K562 (cell line): ENCODE data around the gene MET.

Experiments
- ARID2 ChIP-seq: fragments of 450-650 bp; IDR thresholded peaks from 2 replicates; pipeline ENCODE4 v1.6.1; 2017; ENCODE audit warnings: antibody characterized with exemption, mild to moderate bottlenecking
- EHMT2 ChIP-seq: fragments of 450-650 bp; IDR thresholded peaks from 2 replicates; pipeline ENCODE4 v1.6.1; 2018; ENCODE audit warnings: antibody characterized with exemption
- ETS2 ChIP-seq: IDR thresholded peaks from 2 replicates; pipeline ENCODE4 v1.6.1; 2016; ENCODE audit warnings: borderline replicate concordance, missing genetic modification characterization, mild to moderate bottlenecking, moderate library complexity, missing compliant biosample characterization; ENCODE audit not compliant: poor library complexity, severe bottlenecking
- KDM1A ChIP-seq, 2 experiments: fragments of 450-650 bp; IDR thresholded peaks; 2 replicates each; pipeline ENCODE4 v1.6.1; 2016; ENCODE audit warnings: mild to moderate bottlenecking in 2 of 2
- NFIC ChIP-seq: fragments of 450-650 bp; IDR thresholded peaks from 2 replicates; pipeline ENCODE4 v1.6.1; 2017; ENCODE audit warnings: mild to moderate bottlenecking, inconsistent platforms
- NKRF ChIP-seq: fragments of 450-650 bp; IDR thresholded peaks from 2 replicates; pipeline ENCODE4 v1.6.1; 2016; ENCODE audit warnings: borderline replicate concordance
- POLR2A ChIP-seq: fragments of 450-650 bp; conservative IDR thresholded peaks from 2 replicates; pipeline ENCODE4 v1.6.1; 2016
- SIX5 ChIP-seq, 2 experiments: IDR thresholded peaks; 2 replicates each; pipeline ENCODE4 v1.6.1; 2011; ENCODE audit warnings: low read length in 2 of 2, borderline replicate concordance in 1 of 2, low read depth in 1 of 2, mild to moderate bottlenecking in 1 of 2, moderate library complexity in 1 of 2; ENCODE audit not compliant: insufficient read depth in 1 of 2
- ZFP36 ChIP-seq: fragments of 150-350 bp; IDR thresholded peaks from 2 replicates; pipeline ENCODE4 v1.6.1; 2018; ENCODE audit warnings: low read length, low read depth; ENCODE audit not compliant: partially characterized antibody

- TF ChIP-seq SIX5 (IDR thresholded peaks at IDR 0.05; ENCODE audit: borderline replicate concordance in 1 of 2, insufficient read depth in 1 of 2, low read depth in 1 of 2, low read length in 2 of 2) (no peak), NFIC (no peak), POLR2A (no peak), EHMT2 (no peak), KDM1A (IDR thresholded peaks at IDR 0.05) (no peak), ARID2 (no peak), ETS2 (no peak), NKRF (no peak), ZFP36 (no peak)
Observed at GRCh38 chr7:116661865-116662264, 10.1 kb upstream of the MET start.
